ENCODE data around the gene HMCN2.

The HMCN2 gene

GRCh38 chr9:130306823-130307666, 41.5 kb downstream of the HMCN2 start:
- no peak for DNase-seq (ENCODE audit: low read depth in 2 of 2)

- DNase-seq (ENCODE audit: low read depth in 2 of 2) = no peak
Observed at GRCh38 chr9:130307667-130307943, 42.0 kb downstream of the HMCN2 start.

- DNase-seq (ENCODE audit: low read depth in 2 of 2) = no peak
Observed at GRCh38 chr9:130308081-130308571, 42.6 kb downstream of the HMCN2 start.

- no peak for DNase-seq (ENCODE audit: low read depth in 2 of 2)
Observed at GRCh38 chr9:130309689-130310455, 44.3 kb downstream of the HMCN2 start.

- DNase-seq (ENCODE audit: low read depth in 2 of 2) = no peak
Observed at GRCh38 chr9:130310456-130310855, 44.9 kb downstream of the HMCN2 start.

GRCh38 chr9:130311003-130311402, 45.4 kb downstream of the HMCN2 start:
- DNase-seq (ENCODE audit: low read depth in 2 of 2) = no peak

- DNase-seq (ENCODE audit: low read depth in 2 of 2) = no peak
Observed at GRCh38 chr9:130311408-130312140, 46.0 kb downstream of the HMCN2 start.

- DNase-seq (ENCODE audit: low read depth in 2 of 2) = no peak
Observed at GRCh38 chr9:130313103-130313858, 47.7 kb downstream of the HMCN2 start.

GRCh38 chr9:130315446-130316226, 50.1 kb downstream of the HMCN2 start:
- DNase-seq (ENCODE audit: low read depth in 2 of 2) = no peak

- DNase-seq (ENCODE audit: low read depth in 2 of 2) = no peak
Observed at GRCh38 chr9:130316430-130316829, 50.9 kb downstream of the HMCN2 start.

- no peak for DNase-seq (ENCODE audit: low read depth in 2 of 2)
Observed at GRCh38 chr9:130319300-130319699, 53.7 kb downstream of the HMCN2 start.

GRCh38 chr9:130319944-130320712, 54.6 kb downstream of the HMCN2 start:
- no peak for DNase-seq (ENCODE audit: low read depth in 2 of 2)

GRCh38 chr9:130320723-130321481, 55.3 kb downstream of the HMCN2 start:
- DNase-seq (ENCODE audit: low read depth in 2 of 2) = no peak

- DNase-seq (ENCODE audit: low read depth in 2 of 2) = no peak
Observed at GRCh38 chr9:130321539-130321938, 56.0 kb downstream of the HMCN2 start.

- no peak for DNase-seq (ENCODE audit: low read depth in 2 of 2)
Observed at GRCh38 chr9:130323051-130323745, 57.6 kb downstream of the HMCN2 start.

GRCh38 chr9:130325921-130326320, 60.4 kb downstream of the HMCN2 start:
- no peak for DNase-seq (ENCODE audit: low read depth in 2 of 2)

- DNase-seq (ENCODE audit: low read depth in 2 of 2) = no peak
Observed at GRCh38 chr9:130327070-130327780, 61.7 kb downstream of the HMCN2 start.

GRCh38 chr9:130327781-130328348, 62.3 kb downstream of the HMCN2 start:
- DNase-seq (ENCODE audit: low read depth in 2 of 2) = no peak

All from activated CD4-positive, alpha-beta T cell treated with anti-CD3 and anti-CD28 coated beads for 24 hours (primary cell).